ENCODE results near the gene SLC46A2.

GRCh38 chr9:112838342-112838741 lies 52.3 kb downstream of the SLC46A2 start:
- no peak for TF ChIP-seq CTCF (conservative IDR thresholded peaks at IDR 0.05; ENCODE audit: low read depth in 2 of 2)
- no peak for TF ChIP-seq EZH2 (IDR thresholded peaks at IDR 0.05; ENCODE audit: low read depth, unreplicated experiment)
- TF ChIP-seq POLR2AphosphoS5 (IDR thresholded peaks at IDR 0.05; ENCODE audit: low read depth) = no peak
- TF ChIP-seq, protein P1, sequence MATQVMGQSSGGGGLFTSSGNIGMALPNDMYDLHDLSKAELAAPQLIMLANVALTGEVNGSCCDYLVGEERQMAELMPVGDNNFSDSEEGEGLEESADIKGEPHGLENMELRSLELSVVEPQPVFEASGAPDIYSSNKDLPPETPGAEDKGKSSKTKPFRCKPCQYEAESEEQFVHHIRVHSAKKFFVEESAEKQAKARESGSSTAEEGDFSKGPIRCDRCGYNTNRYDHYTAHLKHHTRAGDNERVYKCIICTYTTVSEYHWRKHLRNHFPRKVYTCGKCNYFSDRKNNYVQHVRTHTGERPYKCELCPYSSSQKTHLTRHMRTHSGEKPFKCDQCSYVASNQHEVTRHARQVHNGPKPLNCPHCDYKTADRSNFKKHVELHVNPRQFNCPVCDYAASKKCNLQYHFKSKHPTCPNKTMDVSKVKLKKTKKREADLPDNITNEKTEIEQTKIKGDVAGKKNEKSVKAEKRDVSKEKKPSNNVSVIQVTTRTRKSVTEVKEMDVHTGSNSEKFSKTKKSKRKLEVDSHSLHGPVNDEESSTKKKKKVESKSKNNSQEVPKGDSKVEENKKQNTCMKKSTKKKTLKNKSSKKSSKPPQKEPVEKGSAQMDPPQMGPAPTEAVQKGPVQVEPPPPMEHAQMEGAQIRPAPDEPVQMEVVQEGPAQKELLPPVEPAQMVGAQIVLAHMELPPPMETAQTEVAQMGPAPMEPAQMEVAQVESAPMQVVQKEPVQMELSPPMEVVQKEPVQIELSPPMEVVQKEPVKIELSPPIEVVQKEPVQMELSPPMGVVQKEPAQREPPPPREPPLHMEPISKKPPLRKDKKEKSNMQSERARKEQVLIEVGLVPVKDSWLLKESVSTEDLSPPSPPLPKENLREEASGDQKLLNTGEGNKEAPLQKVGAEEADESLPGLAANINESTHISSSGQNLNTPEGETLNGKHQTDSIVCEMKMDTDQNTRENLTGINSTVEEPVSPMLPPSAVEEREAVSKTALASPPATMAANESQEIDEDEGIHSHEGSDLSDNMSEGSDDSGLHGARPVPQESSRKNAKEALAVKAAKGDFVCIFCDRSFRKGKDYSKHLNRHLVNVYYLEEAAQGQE (IDR thresholded peaks at IDR 0.05; ENCODE audit: unreplicated experiment) = no peak
- no peak for TF ChIP-seq EZH2phosphoT487 (IDR thresholded peaks at IDR 0.05; ENCODE audit: unreplicated experiment)
- TF ChIP-seq JUNB (IDR thresholded peaks at IDR 0.05; ENCODE audit: unreplicated experiment) = no peak
- no peak for TF ChIP-seq ZNF462 (CRISPR knock-in tag; IDR thresholded peaks at IDR 0.05)
